ENCODE data around the gene SHOC2.

The SHOC2 gene

DNA sequence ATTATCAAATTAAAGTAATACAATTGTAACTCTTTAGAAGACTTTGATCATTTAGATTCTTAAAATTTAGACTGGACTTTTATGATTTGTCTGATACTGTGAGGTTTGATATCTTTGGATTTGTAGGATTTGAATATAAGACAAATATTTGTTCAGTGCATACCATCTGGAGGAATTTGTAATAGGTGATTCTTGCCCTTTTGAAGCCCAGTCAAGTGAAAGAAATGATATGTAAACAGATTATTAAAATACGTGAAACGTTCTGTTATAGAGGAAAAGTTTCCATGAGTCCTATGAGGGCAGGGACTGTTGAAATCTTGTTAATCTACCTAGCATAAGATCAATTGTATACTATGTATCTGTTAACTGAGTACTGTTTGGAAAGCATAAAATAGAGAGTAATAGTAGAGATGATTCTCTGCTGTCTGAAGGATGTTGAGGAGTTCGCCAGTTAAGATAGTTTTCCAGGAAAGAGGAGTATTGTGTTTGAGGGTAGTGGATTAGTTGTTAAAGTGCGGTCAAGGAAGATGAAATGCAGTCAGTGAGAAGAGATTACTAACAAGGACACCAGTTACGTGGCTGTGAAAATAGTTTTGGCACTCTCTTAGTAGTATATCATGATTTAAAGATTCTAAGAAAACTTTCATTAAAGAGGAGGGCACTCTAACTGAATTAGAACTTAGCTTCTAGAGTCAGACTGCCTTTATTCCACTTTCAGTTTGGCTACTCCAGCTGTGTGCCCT lies 33.3 kb upstream of the SHOC2 start:
- DNase-seq (ENCODE audit: low read depth): no peak
- TF ChIP-seq, protein P1, sequence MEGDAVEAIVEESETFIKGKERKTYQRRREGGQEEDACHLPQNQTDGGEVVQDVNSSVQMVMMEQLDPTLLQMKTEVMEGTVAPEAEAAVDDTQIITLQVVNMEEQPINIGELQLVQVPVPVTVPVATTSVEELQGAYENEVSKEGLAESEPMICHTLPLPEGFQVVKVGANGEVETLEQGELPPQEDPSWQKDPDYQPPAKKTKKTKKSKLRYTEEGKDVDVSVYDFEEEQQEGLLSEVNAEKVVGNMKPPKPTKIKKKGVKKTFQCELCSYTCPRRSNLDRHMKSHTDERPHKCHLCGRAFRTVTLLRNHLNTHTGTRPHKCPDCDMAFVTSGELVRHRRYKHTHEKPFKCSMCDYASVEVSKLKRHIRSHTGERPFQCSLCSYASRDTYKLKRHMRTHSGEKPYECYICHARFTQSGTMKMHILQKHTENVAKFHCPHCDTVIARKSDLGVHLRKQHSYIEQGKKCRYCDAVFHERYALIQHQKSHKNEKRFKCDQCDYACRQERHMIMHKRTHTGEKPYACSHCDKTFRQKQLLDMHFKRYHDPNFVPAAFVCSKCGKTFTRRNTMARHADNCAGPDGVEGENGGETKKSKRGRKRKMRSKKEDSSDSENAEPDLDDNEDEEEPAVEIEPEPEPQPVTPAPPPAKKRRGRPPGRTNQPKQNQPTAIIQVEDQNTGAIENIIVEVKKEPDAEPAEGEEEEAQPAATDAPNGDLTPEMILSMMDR (IDR thresholded peaks at IDR 0.05; ENCODE audit: control insufficient read depth, insufficient read depth, low read depth, low read length, missing control alignments): no peak
- no peak overlapping the region for H3K4me3 ChIP-seq (ENCODE audit: control insufficient read depth, low read depth, low read length)

DNA sequence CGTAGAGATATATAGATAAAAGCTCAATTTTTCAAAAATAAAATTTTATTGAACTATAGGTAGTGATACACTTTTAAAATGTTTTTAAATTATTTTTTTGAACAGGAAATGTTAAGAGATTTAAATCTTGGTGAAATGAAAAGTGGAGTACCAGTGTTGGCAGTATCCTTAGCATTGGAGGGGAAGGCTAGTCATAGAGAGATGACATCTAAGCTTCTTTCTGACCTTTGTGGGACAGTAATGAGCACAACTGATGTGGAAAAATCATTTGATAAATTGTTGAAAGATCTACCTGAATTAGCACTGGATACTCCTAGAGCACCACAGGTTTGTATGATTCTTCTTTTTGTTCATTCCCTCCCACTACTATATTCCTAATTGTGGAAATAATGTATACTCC lies 31.8 kb upstream of the SHOC2 start:
- TF ChIP-seq, protein P1 (IDR thresholded peaks at IDR 0.05; ENCODE audit: control insufficient read depth, insufficient read depth, low read depth, low read length, missing control alignments): no peak
- H3K4me3 ChIP-seq (ENCODE audit: control insufficient read depth, low read depth, low read length): no peak overlapping the region

DNA sequence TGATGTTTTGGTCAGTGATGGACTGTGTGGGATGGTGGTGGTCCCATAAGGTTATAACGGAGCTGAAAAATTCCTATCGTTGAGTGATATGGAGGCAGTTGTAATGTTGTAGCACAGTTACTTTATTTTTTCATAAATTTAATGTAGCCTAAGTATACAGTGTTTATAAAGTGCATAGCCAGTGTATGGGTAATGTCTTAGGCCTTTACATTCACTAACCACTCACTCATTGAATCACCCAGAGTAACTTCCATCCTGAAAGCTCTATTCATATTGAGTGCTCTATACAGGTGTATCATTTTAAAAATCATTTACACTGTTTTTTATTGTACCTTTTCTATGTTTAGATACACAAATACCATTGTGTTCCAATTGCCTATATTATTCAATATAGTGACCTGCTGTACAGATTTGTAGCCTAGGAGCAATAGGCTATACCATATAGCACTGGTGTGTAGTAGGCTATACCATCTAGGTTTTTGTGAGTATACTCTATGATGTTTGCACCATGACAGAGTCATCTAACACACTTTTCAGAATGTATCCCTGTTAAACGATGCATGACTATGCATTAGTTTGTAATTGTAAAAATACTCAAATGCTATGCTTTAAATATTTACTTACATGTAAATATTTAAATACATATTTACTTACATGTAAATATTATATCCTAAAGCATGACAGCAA lies 26.7 kb upstream of the SHOC2 start:
- no peak for DNase-seq (ENCODE audit: low read depth)
- TF ChIP-seq, protein P1 (IDR thresholded peaks at IDR 0.05; ENCODE audit: control insufficient read depth, insufficient read depth, low read depth, low read length, missing control alignments): no peak
- H3K4me3 ChIP-seq (ENCODE audit: control insufficient read depth, low read depth, low read length): no peak overlapping the region

More for the DNA sequence above, 31.8 kb upstream of the SHOC2 start:
- DNase-seq (ENCODE audit: low read depth): no peak

DNA sequence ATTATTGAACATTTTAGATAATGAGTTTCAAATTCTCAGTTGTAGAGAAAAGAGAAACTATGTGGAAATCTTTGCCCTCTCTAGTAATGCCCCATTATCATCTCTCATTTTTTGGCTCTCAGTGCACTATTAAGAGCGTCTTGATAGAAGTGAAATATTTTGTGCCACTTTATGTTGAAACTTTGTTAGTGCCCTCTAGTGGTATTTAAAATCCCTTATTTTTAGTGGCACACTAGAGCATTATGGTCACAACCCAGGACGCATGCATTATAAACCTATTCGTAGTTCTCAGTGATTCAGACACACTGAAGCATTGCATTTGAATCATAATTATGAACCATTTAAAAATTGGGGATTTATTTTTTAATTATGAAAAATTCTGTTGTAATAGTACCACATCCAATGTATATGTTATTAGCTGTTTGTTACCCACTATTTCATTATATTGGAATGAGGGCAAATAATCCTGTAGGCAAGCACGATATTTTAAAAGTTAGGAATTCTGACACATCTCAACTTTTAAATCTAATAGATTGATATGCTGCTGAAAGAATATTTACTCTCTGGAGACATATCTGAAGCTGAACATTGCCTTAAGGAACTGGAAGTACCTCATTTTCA lies 25.7 kb upstream of the SHOC2 start:
- TF ChIP-seq, protein P1 (IDR thresholded peaks at IDR 0.05; ENCODE audit: control insufficient read depth, insufficient read depth, low read depth, low read length, missing control alignments): peak; percentile 43
- DNase-seq (ENCODE audit: low read depth): no peak
- no peak overlapping the region for H3K4me3 ChIP-seq (ENCODE audit: control insufficient read depth, low read depth, low read length)

DNA sequence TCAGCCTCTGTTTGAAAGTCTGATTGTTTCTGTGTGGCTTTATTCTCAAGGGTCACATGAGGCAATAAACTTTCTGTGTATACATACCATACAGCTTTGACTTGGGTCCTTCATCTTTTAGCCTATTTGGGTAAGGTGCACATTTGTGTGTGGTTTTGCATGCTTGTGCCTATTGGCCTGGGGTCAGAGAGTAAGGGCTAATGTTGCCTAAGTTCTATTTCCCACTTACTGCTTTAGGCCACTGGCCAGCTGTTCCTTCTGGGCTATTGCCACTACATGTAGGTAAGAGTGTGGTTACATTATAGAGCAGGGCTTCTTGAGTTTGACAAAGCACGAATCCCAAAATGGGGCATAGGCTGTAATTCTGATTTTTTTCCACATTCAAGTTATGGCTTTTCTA lies 22.2 kb upstream of the SHOC2 start:
- no peak overlapping the region for H3K4me3 ChIP-seq (ENCODE audit: control insufficient read depth, low read depth, low read length)
- TF ChIP-seq, protein P1 (IDR thresholded peaks at IDR 0.05; ENCODE audit: control insufficient read depth, insufficient read depth, low read depth, low read length, missing control alignments): no peak
- no peak for DNase-seq (ENCODE audit: low read depth)

DNA sequence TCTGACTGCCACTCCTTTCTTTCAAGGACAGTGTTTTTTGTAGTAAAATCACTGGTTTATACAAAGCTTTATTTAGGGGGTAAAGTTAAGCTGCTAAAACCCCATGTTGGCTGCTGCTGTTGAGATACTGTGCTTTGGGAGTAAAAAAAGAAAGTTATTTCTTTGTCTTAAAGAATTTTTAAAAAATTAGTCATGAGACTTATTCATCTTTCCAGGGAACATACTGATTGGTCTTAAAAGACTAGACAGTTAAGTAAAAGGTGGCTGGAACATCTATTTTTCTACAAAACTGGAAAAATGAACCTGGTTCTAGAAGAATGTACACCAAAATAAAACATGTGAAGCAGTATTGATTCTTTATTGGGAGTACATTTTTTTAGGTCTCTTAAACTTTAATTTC lies 21.0 kb upstream of the SHOC2 start:
- no peak overlapping the region for H3K4me3 ChIP-seq (ENCODE audit: control insufficient read depth, low read depth, low read length)
- DNase-seq (ENCODE audit: low read depth): no peak
- TF ChIP-seq, protein P1 (IDR thresholded peaks at IDR 0.05; ENCODE audit: control insufficient read depth, insufficient read depth, low read depth, low read length, missing control alignments): no peak

Data from AG09309 (cell line).